T-cell (primary cell): ENCODE results near the gene WDFY1. TPM values are rescaled to one million over a fixed set of nuclear protein-coding genes. Genes with fewer than 3 reads are reported as not detected.
A peak's percentile ranks its signal among the peaks of the same experiment; 100 is the strongest.
"Not testable (repeated sequence)": the region's sequence is repeated elsewhere in the genome, so short reads cannot be mapped to it uniquely, and the experiment has no call there.

Source experiments
- ATAC-seq, 4 experiments: fragments of 200-7000 bp in 3 of 4; fragments of 150-1000 bp in 1 of 4; cut with Tn5 transposase; replicated peaks in 1 of 4; 1 replicate in 3 of 4; 2 replicates in 1 of 4; pipeline ENCODE4 v1.10.0; 2021; ENCODE audit warnings: moderate library complexity in 3 of 4, mild to moderate bottlenecking in 2 of 4, moderate number of reproducible peaks in 1 of 4
- CTCF ChIA-PET, 2 donors: fragments of 300-600 bp; sonication (Branson Sonifier 250); formaldehyde crosslinking; loops; one replicate each; lab custom pipeline; 2022; ENCODE audit warnings: antibody characterized with exemption in 2 of 2; lab: Charles Lee
- POLR2A ChIA-PET, 2 donors: fragments of 300-600 bp; sonication (Branson Sonifier 250); formaldehyde crosslinking; loops; one replicate each; lab custom pipeline; 2022; ENCODE audit warnings: antibody characterized with exemption in 2 of 2; lab: Charles Lee
- DNase-seq, 35 experiments: peaks; one replicate each; pipeline versions ENCODE4 v3.0.0 to v3.0.0-alpha.2; 2013 to 2023
- H3K27ac ChIP-seq: one replicate; pipeline ENCODE4 v1.5.1; 2013; ENCODE audit warnings: low read length
- H3K27me3 ChIP-seq, 2 experiments: replicated peaks in 1 of 2; 1 replicate in 1 of 2; 2 replicates in 1 of 2; pipeline versions ENCODE4 v1.6.1 to v1.7.0; 2013; ENCODE audit warnings: low read length in 1 of 2, mixed read lengths in 1 of 2; ENCODE audit not compliant: control insufficient read depth in 2 of 2, insufficient read depth in 2 of 2; ENCODE audit errors: extremely low read depth in 1 of 2
- H3K36me3 ChIP-seq, 2 donors: 1 replicate in 1 of 2; 2 replicates in 1 of 2; pipeline versions ENCODE4 v1.6.1 to v1.7.0; 2013; ENCODE audit warnings: low read length in 1 of 2; ENCODE audit not compliant: control insufficient read depth in 2 of 2, insufficient read depth in 1 of 2; ENCODE audit errors: extremely low read depth in 1 of 2
- H3K4me1 ChIP-seq, 2 experiments: 1 replicate in 1 of 2; 2 replicates in 1 of 2; pipeline versions ENCODE4 v1.6.1 to v1.7.0; 2013; ENCODE audit warnings: low read length in 2 of 2, mixed read lengths in 1 of 2; ENCODE audit not compliant: insufficient read depth in 2 of 2, control insufficient read depth in 1 of 2; ENCODE audit errors: extremely low read depth in 1 of 2
- H3K4me3 ChIP-seq, 2 donors: 1 replicate in 1 of 2; 2 replicates in 1 of 2; pipeline versions ENCODE4 v1.5.1 to v1.7.0; 2013; ENCODE audit warnings: mild to moderate bottlenecking in 2 of 2, low read length in 1 of 2, moderate library complexity in 1 of 2; ENCODE audit not compliant: control insufficient read depth in 1 of 2; ENCODE audit errors: extremely low read depth in 1 of 2
- H3K9me3 ChIP-seq: 2 replicates; pipeline ENCODE4 v1.7.0; 2013
- H3K27ac Mint-ChIP-seq, 2 donors: one replicate each; pipeline ENCODE4 v1.8.0; 2020 to 2021; ENCODE audit warnings: mild to moderate bottlenecking in 2 of 2, mixed read lengths in 2 of 2
- H3K27me3 Mint-ChIP-seq, 2 donors: one replicate each; pipeline ENCODE4 v1.8.0; 2021 to 2022; ENCODE audit warnings: mixed read lengths in 2 of 2
- H3K36me3 Mint-ChIP-seq: one replicate; pipeline ENCODE4 v1.8.0; 2021; ENCODE audit warnings: mixed read lengths
- H3K4me1 Mint-ChIP-seq, 3 donors: one replicate each; pipeline ENCODE4 v1.8.0; 2020 to 2022; ENCODE audit warnings: mixed read lengths in 3 of 3, mild to moderate bottlenecking in 1 of 3
- H3K4me3 Mint-ChIP-seq, 3 donors: one replicate each; pipeline ENCODE4 v1.8.0; 2020 to 2022; ENCODE audit warnings: mild to moderate bottlenecking in 3 of 3, mixed read lengths in 3 of 3, moderate library complexity in 3 of 3
- H3K9me3 Mint-ChIP-seq, 3 donors: one replicate each; pipeline ENCODE4 v1.8.0; 2020 to 2022; ENCODE audit warnings: mixed read lengths in 3 of 3
- WGBS: methylation state at CpG from one replicate; pipeline ENCODE4 v1.1.5; 2013; ENCODE audit warnings: missing lambda C conversion rate; ENCODE audit not compliant: insufficient coverage; 5-methylcytosine and 5-hydroxymethylcytosine counted together
- total RNA-seq, 35 experiments: library from RNA in 6 of 35; stranded (reverse) in 6 of 35; fragments of 120-200 nt in 1 of 35; gene quantifications; one replicate each; pipeline versions ENCODE4 v1.2.1 to v1.2.4 and lab custom pipeline; 2013 to 2026

WDFY1 gene
- total RNA-seq, 5 donors from 2014 or later (not counting 1 experiment from before 2014, with no cell fraction given): 27.5 to 45.2 (median 36.6) TPM

DNA sequence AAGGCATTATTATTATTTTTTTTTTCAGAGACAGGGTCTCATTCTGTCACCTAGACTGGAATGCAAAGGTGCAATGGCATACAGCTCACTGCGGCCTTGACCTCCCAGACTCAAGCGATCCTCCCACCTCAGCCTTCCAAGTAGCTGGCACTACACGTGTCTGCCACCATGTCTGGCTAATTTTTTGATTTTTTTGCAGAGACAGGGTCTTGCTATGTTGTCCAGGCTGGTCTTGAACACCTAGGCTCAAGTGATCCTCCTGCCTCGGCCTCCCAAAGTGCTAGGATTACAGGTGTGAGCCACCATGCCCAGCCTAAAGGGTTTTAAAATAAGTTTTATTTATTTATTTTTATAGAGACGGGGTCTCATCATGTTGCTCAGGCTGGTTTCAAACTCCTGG is 62.4 kb downstream of the WDFY1 start:
- Histone ChIP-seq H3K27ac (peak overlapping the region; percentile 28), H3K36me3 (peaks cover 7 to 56% of the 10 kb centered on the region in 2 donors), H3K9me3 (no peaks in the 10 kb centered on the region), H3K4me1 (no peaks in the 10 kb centered on the region), H3K27me3 (no peaks in the 10 kb centered on the region), H3K4me3 (no peak overlapping the region)
- POLR2A ChIA-PET: no interaction called here
- DNase-seq (no peak), ATAC-seq (no peak)
- H3K27ac Mint-ChIP-seq: no peak overlapping the region
- H3K27me3 Mint-ChIP-seq: no peaks in the 10 kb centered on the region
- 100% methylated on average over 3 of the region's 5 CpGs for WGBS
- CTCF ChIA-PET: no interaction called here
- H3K4me1 Mint-ChIP-seq: peaks cover 0 to 4% (median 4%) of the 10 kb centered on the region in 3 donors
- H3K9me3 Mint-ChIP-seq: no peaks in the 10 kb centered on the region
- no peak overlapping the region for H3K4me3 Mint-ChIP-seq
- peaks cover 52% of the 10 kb centered on the region for H3K36me3 Mint-ChIP-seq

DNA sequence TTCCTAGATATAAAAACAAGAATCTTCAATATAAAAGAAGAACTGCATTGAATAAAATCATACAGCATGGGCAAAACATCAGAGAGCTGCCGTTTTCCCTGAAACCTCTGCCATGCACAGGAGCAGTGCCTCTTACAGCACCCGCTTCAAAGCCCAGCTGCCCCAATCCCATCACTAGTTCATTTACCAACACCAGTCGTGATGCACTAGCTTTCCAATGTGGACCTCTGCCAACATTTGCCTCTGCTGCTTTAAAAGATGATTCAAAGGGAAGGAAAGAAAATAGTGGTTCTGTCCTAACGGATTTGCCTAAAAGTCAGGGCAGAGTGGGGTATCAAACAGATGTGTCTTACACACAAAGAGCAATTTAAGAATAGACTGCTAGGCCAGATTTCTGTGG is 64.3 kb downstream of the WDFY1 start:
- H3K4me3 ChIP-seq: no peak overlapping the region
- no peak overlapping the region for H3K27ac Mint-ChIP-seq
- CTCF ChIA-PET: interaction anchor here in 1 of 2 donors (1.5 kb wide), 1 partner anchor 9 kb away, joined by 3 read pairs; no protein-coding TSS in a partner anchor
- no peaks in the 10 kb centered on the region for H3K27me3 ChIP-seq
- H3K36me3 ChIP-seq: peaks cover 7 to 65% of the 10 kb centered on the region in 2 donors
- 100% methylated on average over 1 of the region's 4 CpGs for WGBS
- H3K4me3 Mint-ChIP-seq: no peak overlapping the region
- H3K4me1 ChIP-seq: no peaks in the 10 kb centered on the region
- peaks cover 0 to 4% (median 4%) of the 10 kb centered on the region in 3 donors for H3K4me1 Mint-ChIP-seq
- no peak for DNase-seq
- H3K9me3 Mint-ChIP-seq: no peaks in the 10 kb centered on the region
- H3K9me3 ChIP-seq: no peaks in the 10 kb centered on the region
- peaks cover 61% of the 10 kb centered on the region for H3K36me3 Mint-ChIP-seq
- no peak overlapping the region for H3K27ac ChIP-seq
- no peaks in the 10 kb centered on the region for H3K27me3 Mint-ChIP-seq
- ATAC-seq: no peak
- POLR2A ChIA-PET: no interaction called here

DNA sequence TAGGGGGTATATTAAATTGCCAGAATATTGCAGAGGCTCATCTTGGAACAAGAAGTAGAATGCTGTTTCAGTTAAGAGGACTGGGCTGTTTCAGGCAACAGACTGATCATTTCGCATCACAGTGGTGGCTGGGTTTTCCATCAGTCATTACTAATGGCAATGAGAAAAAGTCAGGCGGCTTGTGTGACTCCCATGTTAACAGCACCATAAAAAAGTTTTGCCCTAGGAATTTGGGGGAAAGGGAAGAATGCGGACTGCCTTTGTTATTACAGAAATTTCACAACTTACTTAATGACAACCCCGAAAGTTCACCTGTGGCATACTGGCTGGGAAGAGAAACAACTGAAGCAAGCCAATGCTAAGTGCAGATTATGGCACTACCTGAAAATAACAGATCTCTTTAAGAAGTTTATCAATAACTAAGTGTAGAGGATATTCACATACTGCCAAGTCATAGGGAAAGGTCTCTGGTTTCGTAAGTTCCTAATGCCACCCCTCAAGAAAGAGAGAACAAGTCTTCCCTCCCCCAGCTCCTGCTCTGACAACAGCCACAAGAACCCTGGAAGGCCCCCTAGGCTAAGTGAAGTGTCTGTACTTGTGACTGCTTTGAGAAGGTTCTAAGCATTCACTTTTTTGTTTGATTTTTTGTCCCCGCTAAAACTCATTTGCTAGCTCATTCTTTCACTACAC is 67.3 kb downstream of the WDFY1 start:
- Histone ChIP-seq H3K27me3 (no peaks in the 10 kb centered on the region), H3K36me3 (peaks cover 7 to 52% of the 10 kb centered on the region in 2 donors), H3K9me3 (no peaks in the 10 kb centered on the region), H3K4me1 (no peaks in the 10 kb centered on the region), H3K27ac (no peak overlapping the region), H3K4me3 (no peak overlapping the region)
- WGBS: no CpG with 5 or more reads among the region's 6 CpGs
- no peaks in the 10 kb centered on the region for H3K9me3 Mint-ChIP-seq
- H3K36me3 Mint-ChIP-seq: peaks cover 64% of the 10 kb centered on the region
- no peaks in the 10 kb centered on the region for H3K27me3 Mint-ChIP-seq
- ATAC-seq (no peak), DNase-seq (no peak)
- ChIA-PET CTCF (no interaction called here), POLR2A (no interaction called here)
- peaks cover 0 to 4% (median 4%) of the 10 kb centered on the region in 3 donors for H3K4me1 Mint-ChIP-seq
- H3K27ac Mint-ChIP-seq: no peak overlapping the region
- no peak overlapping the region for H3K4me3 Mint-ChIP-seq

DNA sequence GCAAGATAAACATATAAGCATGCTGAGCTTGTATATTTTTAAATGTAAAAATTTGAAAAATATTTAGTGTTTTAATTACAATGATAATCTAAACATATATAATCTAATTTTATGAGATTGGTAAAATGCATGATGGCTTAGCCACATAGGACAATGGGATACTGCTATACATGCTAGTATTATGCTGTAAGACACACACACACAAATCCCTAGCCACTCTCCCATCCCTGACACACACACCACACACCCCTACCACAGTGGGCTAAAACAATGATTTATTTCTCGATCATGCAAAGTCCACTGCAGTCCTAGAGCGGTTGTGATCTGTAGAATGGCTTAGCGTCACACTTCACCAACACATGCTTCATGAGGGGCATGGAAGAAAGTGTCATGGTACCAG is 71.5 kb downstream of the WDFY1 start:
- ChIA-PET POLR2A (no interaction called here), CTCF (no interaction called here)
- WGBS: no CpG with 5 or more reads among the region's 3 CpGs
- no peaks in the 10 kb centered on the region for H3K4me1 Mint-ChIP-seq
- H3K27me3 Mint-ChIP-seq: no peaks in the 10 kb centered on the region
- Histone ChIP-seq H3K36me3 (peaks cover 0 to 38% of the 10 kb centered on the region in 2 donors), H3K27ac (no peak overlapping the region), H3K9me3 (no peaks in the 10 kb centered on the region), H3K4me1 (no peaks in the 10 kb centered on the region), H3K4me3 (no peak overlapping the region), H3K27me3 (no peaks in the 10 kb centered on the region)
- no peak overlapping the region for H3K4me3 Mint-ChIP-seq
- no peak overlapping the region for H3K27ac Mint-ChIP-seq
- H3K36me3 Mint-ChIP-seq: peaks cover 60% of the 10 kb centered on the region
- ATAC-seq (no peak), DNase-seq (no peak)
- no peaks in the 10 kb centered on the region for H3K9me3 Mint-ChIP-seq

DNA sequence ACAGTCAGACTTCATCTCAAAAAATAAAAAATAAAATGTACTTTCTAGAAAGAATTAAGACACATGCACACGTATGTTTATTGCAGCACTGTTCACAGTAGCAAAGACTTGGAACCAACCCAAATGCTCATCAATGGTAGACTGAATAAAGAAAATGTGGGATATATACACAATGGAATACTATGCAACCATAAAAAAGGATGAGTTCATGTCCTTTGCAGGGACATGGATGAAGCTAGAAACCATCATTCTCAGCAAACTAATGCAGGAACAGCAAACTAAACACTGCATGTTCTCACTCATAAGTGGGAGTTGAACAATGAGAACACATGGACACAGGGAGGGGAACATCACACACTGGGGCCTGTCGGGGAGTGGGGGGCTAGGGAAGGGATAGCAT is 72.4 kb downstream of the WDFY1 start:
- POLR2A ChIA-PET, H3K9me3 Mint-ChIP-seq, H3K4me3 ChIP-seq, H3K4me1 Mint-ChIP-seq, H3K4me1 ChIP-seq, H3K27me3 ChIP-seq, H3K27ac Mint-ChIP-seq, H3K27me3 Mint-ChIP-seq, H3K4me3 Mint-ChIP-seq, ATAC-seq, CTCF ChIA-PET, DNase-seq, H3K27ac ChIP-seq, H3K9me3 ChIP-seq: not testable (repeated sequence)
- H3K36me3 Mint-ChIP-seq: peaks cover 51% of the 10 kb centered on the region
- WGBS: 100% methylated on average over 1 of the region's 2 CpGs
- H3K36me3 ChIP-seq: peaks cover 0 to 29% of the 10 kb centered on the region in 2 donors

DNA sequence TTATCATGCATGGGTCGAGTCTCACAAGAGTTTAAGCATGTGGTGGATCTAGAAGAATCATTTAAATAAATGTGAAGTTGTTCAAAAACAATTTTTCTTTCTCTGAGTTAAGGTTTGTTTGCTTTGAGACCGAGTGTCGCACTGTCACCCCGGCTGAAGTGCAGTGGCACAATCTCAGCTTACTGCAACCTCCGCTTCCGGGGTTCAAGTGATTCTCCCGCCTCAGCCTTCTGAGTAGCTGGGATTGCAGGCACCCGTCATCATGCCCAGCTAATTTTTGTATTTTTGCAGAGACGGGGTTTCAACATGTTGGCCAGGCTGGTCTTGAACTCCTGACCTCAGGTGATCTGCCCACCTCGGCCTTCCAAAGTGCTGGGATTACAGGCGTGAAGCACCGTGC is 73.5 kb downstream of the WDFY1 start:
- H3K4me1 ChIP-seq, H3K9me3 ChIP-seq, H3K27ac Mint-ChIP-seq, ATAC-seq, H3K27ac ChIP-seq, DNase-seq, H3K27me3 Mint-ChIP-seq, H3K9me3 Mint-ChIP-seq, H3K4me3 ChIP-seq, H3K4me3 Mint-ChIP-seq, H3K27me3 ChIP-seq, POLR2A ChIA-PET, H3K4me1 Mint-ChIP-seq: not testable (repeated sequence)
- H3K36me3 Mint-ChIP-seq: peaks cover 40% of the 10 kb centered on the region
- WGBS: 98% methylated on average over 10 of the region's 12 CpGs
- CTCF ChIA-PET: interaction anchor here in 1 of 2 donors (0.7 kb wide), 1 partner anchor 1458 kb away, joined by 3 read pairs; no protein-coding TSS in a partner anchor
- H3K36me3 ChIP-seq: peaks cover 0 to 18% of the 10 kb centered on the region in 2 donors
